Measurements from ENCODE around the gene CETN1.

The CETN1 gene

DNA sequence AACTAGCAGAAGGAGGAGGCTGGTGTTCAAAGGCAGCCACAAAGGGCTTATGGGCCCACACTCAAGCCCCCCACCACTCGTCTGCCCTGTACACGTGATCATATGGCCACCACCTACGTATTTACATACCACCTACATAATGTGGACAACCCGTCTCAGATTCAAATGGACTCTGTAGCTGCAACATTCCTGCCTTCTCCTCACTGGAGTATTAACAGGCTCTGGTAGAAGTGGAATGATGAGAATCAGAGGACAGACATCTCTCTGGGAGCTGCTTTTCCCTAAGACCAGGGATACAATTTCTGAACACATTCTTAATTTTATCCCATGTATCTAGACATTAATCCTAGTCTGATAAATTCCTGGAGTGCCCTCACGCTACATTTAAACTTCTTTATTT lies 9.5 kb upstream of the CETN1 start:
- H3K4me1 ChIP-seq (ENCODE audit: control insufficient read depth, insufficient read depth, low read length): no peaks in the 10 kb centered on the region
- no peak overlapping the region for H3K4me3 ChIP-seq (ENCODE audit: low read depth, low read length)
- no peak for TF ChIP-seq SP3 (tag by site-specific recombination; IDR thresholded peaks at IDR 0.05)
- peak; percentile 42; the same call in 1 of the 2 replicates for TF ChIP-seq ZFHX2 (tag by site-specific recombination; conservative IDR thresholded peaks at IDR 0.05)
- POLR2A ChIA-PET: interaction anchor here (0.6 kb wide), 1 partner anchor 14 kb away, joined by 6 read pairs; no protein-coding TSS in a partner anchor
- no peaks in the 10 kb centered on the region for H3K9me3 ChIP-seq (ENCODE audit: control insufficient read depth, insufficient read depth, low read depth, low read length)
- no peak overlapping the region for H3K27ac ChIP-seq (ENCODE audit: extremely low read depth, low read depth, low read length)
- CTCF ChIA-PET: interaction anchor here (0.9 kb wide), 1 partner anchor 34 kb away, joined by 4 read pairs; no protein-coding TSS in a partner anchor
- H3K36me3 ChIP-seq (ENCODE audit: control insufficient read depth in 2 of 2, insufficient read depth in 1 of 2, low read length in 2 of 2): no peaks in the 10 kb centered on the region

DNA sequence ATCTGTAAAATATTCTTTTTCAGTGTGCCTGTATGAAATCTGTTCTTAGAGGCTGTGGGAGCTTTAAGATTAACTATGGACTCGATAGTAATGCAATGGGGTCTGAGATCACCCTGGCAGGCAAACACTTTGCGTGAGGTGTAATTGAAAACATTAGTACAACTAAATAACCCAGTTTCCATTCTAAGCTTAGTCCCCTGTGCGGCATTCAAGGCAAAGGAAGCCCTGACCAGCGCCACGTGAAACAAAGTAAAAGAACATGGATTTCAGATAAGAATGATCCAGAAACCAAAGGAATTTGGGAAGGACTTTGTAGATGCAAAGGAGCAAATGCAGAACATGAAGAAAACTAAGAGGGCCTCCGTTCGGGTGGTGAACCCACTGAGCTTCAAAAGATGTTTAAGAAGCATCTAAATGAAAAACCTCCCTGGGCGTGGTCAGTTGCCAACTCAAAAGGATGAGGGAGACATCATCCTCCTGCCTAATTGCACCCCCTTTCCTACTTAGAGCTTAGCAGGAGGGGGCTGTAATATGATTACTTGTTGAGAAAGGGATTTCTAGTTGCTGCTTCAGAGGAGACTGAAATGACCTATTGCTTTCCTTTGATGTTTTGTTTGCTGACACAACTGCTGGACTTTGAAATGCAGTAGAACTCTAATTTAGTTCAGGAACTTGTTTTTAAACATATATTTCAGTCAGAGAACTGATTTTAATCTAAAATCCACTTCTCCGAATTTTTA lies 7.9 kb upstream of the CETN1 start:
- POLR2A ChIA-PET: no interaction called here
- Histone ChIP-seq H3K4me3 (ENCODE audit: low read depth, low read length) (no peak overlapping the region), H3K36me3 (ENCODE audit: control insufficient read depth in 2 of 2, insufficient read depth in 1 of 2, low read length in 2 of 2) (no peaks in the 10 kb centered on the region), H3K4me1 (ENCODE audit: control insufficient read depth, insufficient read depth, low read length) (no peaks in the 10 kb centered on the region), H3K9me3 (ENCODE audit: control insufficient read depth, insufficient read depth, low read depth, low read length) (no peaks in the 10 kb centered on the region), H3K27ac (ENCODE audit: extremely low read depth, low read depth, low read length) (no peak overlapping the region)
- TF ChIP-seq RBAK (tag by site-specific recombination; IDR thresholded peaks at IDR 0.05): no peak
- TF ChIP-seq OVOL3 (tag by site-specific recombination; IDR thresholded peaks at IDR 0.05): no peak
- no peak for TF ChIP-seq ZSCAN16 (tag by site-specific recombination; IDR thresholded peaks at IDR 0.05)
- TF ChIP-seq ZNF23 (tag by site-specific recombination; IDR thresholded peaks at IDR 0.05; ENCODE audit: borderline replicate concordance): no peak
- TF ChIP-seq ZNF266 (tag by site-specific recombination; IDR thresholded peaks at IDR 0.05; ENCODE audit: low read depth): no peak
- TF ChIP-seq, protein P1, sequence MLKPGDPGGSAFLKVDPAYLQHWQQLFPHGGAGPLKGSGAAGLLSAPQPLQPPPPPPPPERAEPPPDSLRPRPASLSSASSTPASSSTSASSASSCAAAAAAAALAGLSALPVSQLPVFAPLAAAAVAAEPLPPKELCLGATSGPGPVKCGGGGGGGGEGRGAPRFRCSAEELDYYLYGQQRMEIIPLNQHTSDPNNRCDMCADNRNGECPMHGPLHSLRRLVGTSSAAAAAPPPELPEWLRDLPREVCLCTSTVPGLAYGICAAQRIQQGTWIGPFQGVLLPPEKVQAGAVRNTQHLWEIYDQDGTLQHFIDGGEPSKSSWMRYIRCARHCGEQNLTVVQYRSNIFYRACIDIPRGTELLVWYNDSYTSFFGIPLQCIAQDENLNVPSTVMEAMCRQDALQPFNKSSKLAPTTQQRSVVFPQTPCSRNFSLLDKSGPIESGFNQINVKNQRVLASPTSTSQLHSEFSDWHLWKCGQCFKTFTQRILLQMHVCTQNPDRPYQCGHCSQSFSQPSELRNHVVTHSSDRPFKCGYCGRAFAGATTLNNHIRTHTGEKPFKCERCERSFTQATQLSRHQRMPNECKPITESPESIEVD (tag by site-specific recombination; IDR thresholded peaks at IDR 0.05): no peak
- TF ChIP-seq ZNF155 (tag by site-specific recombination; IDR thresholded peaks at IDR 0.05): no peak
- TF ChIP-seq ZNF37A (tag by site-specific recombination; IDR thresholded peaks at IDR 0.05): no peak
- TF ChIP-seq, protein P2, sequence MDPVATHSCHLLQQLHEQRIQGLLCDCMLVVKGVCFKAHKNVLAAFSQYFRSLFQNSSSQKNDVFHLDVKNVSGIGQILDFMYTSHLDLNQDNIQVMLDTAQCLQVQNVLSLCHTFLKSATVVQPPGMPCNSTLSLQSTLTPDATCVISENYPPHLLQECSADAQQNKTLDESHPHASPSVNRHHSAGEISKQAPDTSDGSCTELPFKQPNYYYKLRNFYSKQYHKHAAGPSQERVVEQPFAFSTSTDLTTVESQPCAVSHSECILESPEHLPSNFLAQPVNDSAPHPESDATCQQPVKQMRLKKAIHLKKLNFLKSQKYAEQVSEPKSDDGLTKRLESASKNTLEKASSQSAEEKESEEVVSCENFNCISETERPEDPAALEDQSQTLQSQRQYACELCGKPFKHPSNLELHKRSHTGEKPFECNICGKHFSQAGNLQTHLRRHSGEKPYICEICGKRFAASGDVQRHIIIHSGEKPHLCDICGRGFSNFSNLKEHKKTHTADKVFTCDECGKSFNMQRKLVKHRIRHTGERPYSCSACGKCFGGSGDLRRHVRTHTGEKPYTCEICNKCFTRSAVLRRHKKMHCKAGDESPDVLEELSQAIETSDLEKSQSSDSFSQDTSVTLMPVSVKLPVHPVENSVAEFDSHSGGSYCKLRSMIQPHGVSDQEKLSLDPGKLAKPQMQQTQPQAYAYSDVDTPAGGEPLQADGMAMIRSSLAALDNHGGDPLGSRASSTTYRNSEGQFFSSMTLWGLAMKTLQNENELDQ (tag by site-specific recombination; IDR thresholded peaks at IDR 0.05; ENCODE audit: low read depth): no peak
- TF ChIP-seq ZNF521 (tag by site-specific recombination; IDR thresholded peaks at IDR 0.05): no peak
- CTCF ChIA-PET: interaction anchor here (0.7 kb wide), 2 partner anchors 53 to 76 kb away, joined by 3 to 4 read pairs; no protein-coding TSS in a partner anchor

DNA sequence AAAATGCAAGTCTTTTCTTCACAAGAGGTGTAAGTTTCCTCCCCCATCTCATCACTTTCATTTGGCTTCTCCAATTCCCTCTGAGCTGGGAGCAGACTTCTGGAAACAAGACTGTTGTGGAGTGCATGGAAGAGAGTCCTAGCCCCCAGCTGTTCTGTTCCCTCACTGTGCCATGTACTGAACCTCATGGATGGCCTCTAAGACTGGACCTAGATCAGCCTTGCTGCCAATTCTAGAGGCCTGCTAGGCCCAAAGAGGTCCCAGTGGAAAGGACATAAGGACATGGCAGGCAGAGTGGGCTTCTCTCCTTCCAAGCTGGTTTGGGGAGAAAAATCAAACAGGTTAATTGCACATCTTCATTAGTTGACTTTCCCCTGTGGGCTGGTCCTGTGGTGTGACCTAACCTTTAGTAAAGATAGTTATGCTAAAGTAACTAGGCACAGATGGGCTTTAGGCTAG lies 7.3 kb upstream of the CETN1 start:
- H3K4me3 ChIP-seq (ENCODE audit: low read depth, low read length): no peak overlapping the region
- POLR2A ChIA-PET: no interaction called here
- TF ChIP-seq ZNF529 (tag by site-specific recombination; IDR thresholded peaks at IDR 0.05; ENCODE audit: insufficient replicate concordance): no peak
- TF ChIP-seq ZFP41 (tag by site-specific recombination; IDR thresholded peaks at IDR 0.05; ENCODE audit: borderline replicate concordance): no peak
- TF ChIP-seq ZNF341 (tag by site-specific recombination; IDR thresholded peaks at IDR 0.05; ENCODE audit: low read depth): no peak
- TF ChIP-seq TRIM28 (IDR thresholded peaks at IDR 0.05; ENCODE audit: borderline replicate concordance, low read length): no peak
- TF ChIP-seq, protein P3, sequence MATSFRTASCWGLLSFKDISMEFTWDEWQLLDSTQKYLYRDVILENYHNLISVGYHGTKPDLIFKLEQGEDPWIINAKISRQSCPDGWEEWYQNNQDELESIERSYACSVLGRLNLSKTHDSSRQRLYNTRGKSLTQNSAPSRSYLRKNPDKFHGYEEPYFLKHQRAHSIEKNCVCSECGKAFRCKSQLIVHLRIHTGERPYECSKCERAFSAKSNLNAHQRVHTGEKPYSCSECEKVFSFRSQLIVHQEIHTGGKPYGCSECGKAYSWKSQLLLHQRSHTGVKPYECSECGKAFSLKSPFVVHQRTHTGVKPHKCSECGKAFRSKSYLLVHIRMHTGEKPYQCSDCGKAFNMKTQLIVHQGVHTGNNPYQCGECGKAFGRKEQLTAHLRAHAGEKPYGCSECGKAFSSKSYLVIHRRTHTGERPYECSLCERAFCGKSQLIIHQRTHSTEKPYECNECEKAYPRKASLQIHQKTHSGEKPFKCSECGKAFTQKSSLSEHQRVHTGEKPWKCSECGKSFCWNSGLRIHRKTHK (tag by site-specific recombination; IDR thresholded peaks at IDR 0.05): no peak
- TF ChIP-seq ZNF174 (tag by site-specific recombination; IDR thresholded peaks at IDR 0.05): no peak
- no peak for TF ChIP-seq ZNF585B (tag by site-specific recombination; IDR thresholded peaks at IDR 0.05)
- no peak for TF ChIP-seq ZNF416 (tag by site-specific recombination; IDR thresholded peaks at IDR 0.05)
- TF ChIP-seq, protein P4, sequence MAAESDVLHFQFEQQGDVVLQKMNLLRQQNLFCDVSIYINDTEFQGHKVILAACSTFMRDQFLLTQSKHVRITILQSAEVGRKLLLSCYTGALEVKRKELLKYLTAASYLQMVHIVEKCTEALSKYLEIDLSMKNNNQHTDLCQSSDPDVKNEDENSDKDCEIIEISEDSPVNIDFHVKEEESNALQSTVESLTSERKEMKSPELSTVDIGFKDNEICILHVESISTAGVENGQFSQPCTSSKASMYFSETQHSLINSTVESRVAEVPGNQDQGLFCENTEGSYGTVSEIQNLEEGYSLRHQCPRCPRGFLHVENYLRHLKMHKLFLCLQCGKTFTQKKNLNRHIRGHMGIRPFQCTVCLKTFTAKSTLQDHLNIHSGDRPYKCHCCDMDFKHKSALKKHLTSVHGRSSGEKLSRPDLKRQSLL (tag by site-specific recombination; IDR thresholded peaks at IDR 0.05): no peak
- TF ChIP-seq ZFHX2 (tag by site-specific recombination; conservative IDR thresholded peaks at IDR 0.05): no peak
- TF ChIP-seq ZNF843 (tag by site-specific recombination; IDR thresholded peaks at IDR 0.05): no peak
- TF ChIP-seq ZNF623 (tag by site-specific recombination; IDR thresholded peaks at IDR 0.05): no peak
- no peak for TF ChIP-seq ZNF426 (tag by site-specific recombination; IDR thresholded peaks at IDR 0.05)

More for the DNA sequence above, 7.3 kb upstream of the CETN1 start:
- CTCF ChIA-PET: no interaction called here
- H3K4me1 ChIP-seq (ENCODE audit: control insufficient read depth, insufficient read depth, low read length): no peaks in the 10 kb centered on the region
- no peaks in the 10 kb centered on the region for H3K36me3 ChIP-seq (ENCODE audit: control insufficient read depth in 2 of 2, insufficient read depth in 1 of 2, low read length in 2 of 2)
- H3K27ac ChIP-seq (ENCODE audit: extremely low read depth, low read depth, low read length): no peak overlapping the region
- no peaks in the 10 kb centered on the region for H3K9me3 ChIP-seq (ENCODE audit: control insufficient read depth, insufficient read depth, low read depth, low read length)
